Muscle of leg (tissue), 11 donors: ENCODE measurements around the gene PRKG1. TPM values are rescaled to one million over a fixed set of nuclear protein-coding genes. Genes with fewer than 3 reads are reported as not detected.

Experiments
- DNase-seq: peaks from one replicate; pipeline ENCODE4 v3.0.0; 2013
- H3K27ac ChIP-seq: one replicate; pipeline ENCODE4 v1.5.1; 2013; ENCODE audit warnings: mild to moderate bottlenecking, low read length, control low read depth
- H3K27me3 ChIP-seq: one replicate; pipeline ENCODE4 v1.6.1; 2013; ENCODE audit warnings: low read length; ENCODE audit not compliant: control insufficient read depth, insufficient read depth
- H3K36me3 ChIP-seq: one replicate; pipeline ENCODE4 v1.6.1; 2013; ENCODE audit warnings: low read length; ENCODE audit not compliant: control insufficient read depth, insufficient read depth
- H3K4me1 ChIP-seq: one replicate; pipeline ENCODE4 v1.6.1; 2013; ENCODE audit warnings: low read length; ENCODE audit not compliant: control insufficient read depth, insufficient read depth
- H3K4me3 ChIP-seq: one replicate; pipeline ENCODE4 v1.5.1; 2013; ENCODE audit warnings: low read length, control low read depth
- H3K9me3 ChIP-seq: replicated peaks from 2 replicates; pipeline ENCODE4 v1.6.1; 2013; ENCODE audit warnings: low read depth, low read length; ENCODE audit not compliant: control insufficient read depth
- WGBS: methylation state at CpG from one replicate; pipeline ENCODE4 v1.1.5; 2013; ENCODE audit warnings: missing lambda C conversion rate; ENCODE audit not compliant: insufficient coverage; 5-methylcytosine and 5-hydroxymethylcytosine counted together
- polyA plus RNA-seq, 8 donors: library from polyadenylated mRNA; unstranded; fragments of 120-200 nt; gene quantifications; one replicate each; pipeline versions ENCODE4 v1.2.1 to v1.2.3, GENCODE V29; 2013; ENCODE audit warnings: inconsistent platforms in 1 of 8, low replicate concordance in 1 of 8; ENCODE audit not compliant: insufficient read length in 8 of 8, insufficient read depth in 1 of 8
- total RNA-seq: library from RNA; stranded (reverse); fragments of 120-200 nt; gene quantifications from one replicate; pipeline ENCODE4 v1.2.4, GENCODE V29; 2013

Gene PRKG1
- total and polyA plus RNA-seq, 9 donors: 23.3 to 59.2 (median 50.3) TPM

DNA sequence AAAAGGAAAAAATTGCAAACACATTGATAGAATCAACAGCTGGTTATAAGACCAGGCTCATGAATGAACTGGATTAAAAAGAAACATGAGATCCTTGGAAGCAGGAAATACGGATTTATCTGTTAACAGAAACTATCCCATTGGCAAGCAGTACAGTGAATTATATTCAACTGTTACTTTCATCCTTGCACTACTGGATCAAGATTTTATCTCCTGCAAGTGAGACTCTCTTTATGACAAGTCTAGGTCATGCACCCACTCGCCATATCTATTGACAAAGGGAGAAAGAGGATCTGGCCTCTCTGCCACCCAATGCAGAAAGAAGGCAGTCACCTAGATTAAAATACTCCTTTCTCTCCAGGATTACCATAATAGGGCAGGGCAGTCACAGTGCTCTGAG, 583.7 kb downstream of the PRKG1 start:
- Histone ChIP-seq H3K27ac (peak overlapping the region; percentile 48), H3K9me3 (no peaks in the 10 kb centered on the region), H3K4me3 (no peak overlapping the region), H3K4me1 (peaks cover 3% of the 10 kb centered on the region), H3K36me3 (no peaks in the 10 kb centered on the region), H3K27me3 (no peaks in the 10 kb centered on the region)
- peak; percentile 79 for DNase-seq
- no CpG with 5 or more reads among the region's 2 CpGs for WGBS

DNA sequence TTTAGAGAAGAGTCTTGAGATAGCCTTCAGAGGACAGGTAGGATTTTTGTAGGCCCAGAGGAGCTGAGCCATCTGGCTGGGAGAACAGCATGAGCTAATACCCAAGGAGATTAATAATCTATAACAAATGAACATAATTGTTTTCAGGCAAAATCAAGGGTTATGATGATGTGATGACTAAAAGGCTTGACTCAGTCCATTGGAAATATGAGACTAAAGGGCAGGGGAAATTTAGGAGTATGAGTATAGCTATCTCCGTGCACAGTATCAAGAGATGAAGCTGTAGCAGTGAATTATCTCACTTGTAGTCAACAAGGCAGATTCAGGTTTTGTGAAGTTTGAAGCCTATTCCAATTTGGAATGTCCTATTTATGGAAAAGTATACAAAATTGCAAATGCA, 585.1 kb downstream of the PRKG1 start:
- 91% methylated on average over 1 of the region's 1 CpG for whole genome bisulfite sequencing
- no peak for DNase-seq
- H3K9me3 ChIP-seq: no peaks in the 10 kb centered on the region
- no peak overlapping the region for H3K4me3 ChIP-seq
- no peak overlapping the region for H3K27ac ChIP-seq
- H3K36me3 ChIP-seq: no peaks in the 10 kb centered on the region
- peaks cover 3% of the 10 kb centered on the region for H3K4me1 ChIP-seq
- H3K27me3 ChIP-seq: no peaks in the 10 kb centered on the region

DNA sequence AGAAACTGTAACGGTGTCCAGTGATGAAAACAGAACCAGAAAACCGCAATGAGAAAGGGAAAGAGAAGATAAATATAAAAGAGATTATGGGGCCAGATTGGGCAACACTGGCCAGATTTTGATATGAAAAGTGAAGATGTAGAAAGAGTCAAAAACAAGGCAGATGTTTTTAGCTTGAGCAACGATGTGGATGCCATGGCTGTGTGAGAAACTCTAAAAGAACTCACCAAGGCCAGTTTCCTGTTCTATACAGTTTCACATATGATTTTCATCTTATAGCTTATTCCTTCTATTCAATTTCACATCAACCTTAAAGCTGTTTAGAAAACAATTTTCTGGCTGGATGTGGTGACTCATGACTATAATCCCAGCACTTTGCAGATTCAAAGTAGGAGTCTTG, 588.8 kb downstream of the PRKG1 start:
- H3K4me3 ChIP-seq: no peak overlapping the region
- no peaks in the 10 kb centered on the region for H3K36me3 ChIP-seq
- 98% methylated on average over 3 of the region's 3 CpGs for whole genome bisulfite sequencing
- no peak overlapping the region for H3K27ac ChIP-seq
- H3K4me1 ChIP-seq: peaks cover 5% of the 10 kb centered on the region
- H3K27me3 ChIP-seq: no peaks in the 10 kb centered on the region
- no peaks in the 10 kb centered on the region for H3K9me3 ChIP-seq
- DNase-seq: no peak

DNA sequence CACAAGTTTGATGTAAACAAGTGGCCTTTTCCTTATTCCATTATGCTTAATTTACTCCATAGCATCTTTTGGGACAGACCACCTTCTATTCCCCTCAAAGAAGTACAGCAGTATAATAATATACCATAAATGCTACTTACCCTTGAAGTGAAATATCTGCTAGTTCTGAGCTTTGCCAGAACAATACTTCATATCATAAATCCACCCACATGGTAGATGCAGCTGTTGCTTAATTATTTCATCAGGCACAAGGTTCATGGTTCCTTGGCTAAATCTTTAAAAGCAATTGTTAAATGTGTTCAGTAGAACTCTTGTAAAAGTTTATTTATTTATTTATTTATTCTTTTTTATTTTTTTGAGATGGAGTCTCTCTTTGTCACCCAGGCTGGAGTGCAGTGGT, 592.2 kb downstream of the PRKG1 start:
- DNase-seq: peak; percentile 64
- H3K27me3 ChIP-seq: no peaks in the 10 kb centered on the region
- H3K27ac ChIP-seq: peak overlapping the region; percentile 38
- H3K4me3 ChIP-seq: no peak overlapping the region
- H3K36me3 ChIP-seq: no peaks in the 10 kb centered on the region
- H3K4me1 ChIP-seq: peaks cover 2% of the 10 kb centered on the region
- peaks cover 2% of the 10 kb centered on the region for H3K9me3 ChIP-seq

DNA sequence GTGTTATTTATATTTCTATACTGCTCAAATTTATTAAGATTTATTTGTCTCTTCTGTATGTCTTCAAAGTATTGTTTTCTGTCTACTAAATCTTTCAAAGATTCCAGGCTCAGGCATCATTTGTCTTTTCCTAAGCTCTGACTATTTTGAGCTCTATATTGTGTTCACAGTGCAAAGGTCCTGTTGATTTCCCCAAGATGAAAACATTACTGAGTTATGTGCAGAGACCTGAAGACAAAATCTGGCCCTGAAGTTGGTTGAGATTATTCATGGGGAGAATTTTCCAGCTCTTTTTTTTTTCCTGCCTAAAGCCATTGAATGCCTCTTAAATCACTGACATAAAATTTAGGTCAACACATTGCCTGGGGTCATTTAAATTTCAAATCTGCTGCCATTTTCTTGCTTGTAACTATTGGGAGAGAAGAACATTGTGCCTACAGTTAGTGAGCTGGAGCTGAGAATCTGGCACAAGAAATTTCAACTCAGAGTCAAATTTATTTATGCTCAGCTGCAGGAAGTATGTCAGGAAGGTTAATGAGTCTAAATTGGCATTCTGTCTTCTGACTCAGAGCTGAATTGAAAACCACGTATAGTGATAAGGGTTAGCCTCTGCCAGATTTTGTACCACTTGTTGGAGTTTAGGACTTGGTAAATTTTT, 593.5 kb downstream of the PRKG1 start:
- peak; percentile 29 for DNase-seq
- Histone ChIP-seq H3K27me3 (no peaks in the 10 kb centered on the region), H3K9me3 (peaks cover 2% of the 10 kb centered on the region), H3K4me1 (peaks cover 2% of the 10 kb centered on the region), H3K4me3 (no peak overlapping the region), H3K27ac (no peak overlapping the region), H3K36me3 (no peaks in the 10 kb centered on the region)
- no CpG with 5 or more reads among the region's 1 CpG for WGBS

DNA sequence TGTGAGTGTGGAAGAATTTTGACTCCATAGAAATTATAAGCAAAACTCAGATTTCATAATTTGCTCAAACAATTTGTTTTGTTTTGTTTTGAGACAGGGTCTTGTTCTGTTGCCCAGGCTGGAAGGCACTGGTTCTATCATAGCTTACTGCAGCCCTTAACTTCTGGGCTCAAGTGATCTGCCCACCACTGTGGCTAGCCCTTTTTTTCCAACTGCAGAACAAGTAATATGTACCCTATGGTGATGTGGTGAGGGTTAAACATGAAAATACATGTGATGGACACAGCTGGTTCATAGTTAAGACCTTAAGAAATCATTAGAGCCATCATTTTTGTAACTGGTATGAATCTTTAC, 594.0 kb downstream of the PRKG1 start:
- DNase-seq: no peak
- H3K4me3 ChIP-seq: no peak overlapping the region
- no peaks in the 10 kb centered on the region for H3K36me3 ChIP-seq
- H3K27ac ChIP-seq: no peak overlapping the region
- peaks cover 2% of the 10 kb centered on the region for H3K4me1 ChIP-seq
- peaks cover 2% of the 10 kb centered on the region for H3K9me3 ChIP-seq
- H3K27me3 ChIP-seq: no peaks in the 10 kb centered on the region

DNA sequence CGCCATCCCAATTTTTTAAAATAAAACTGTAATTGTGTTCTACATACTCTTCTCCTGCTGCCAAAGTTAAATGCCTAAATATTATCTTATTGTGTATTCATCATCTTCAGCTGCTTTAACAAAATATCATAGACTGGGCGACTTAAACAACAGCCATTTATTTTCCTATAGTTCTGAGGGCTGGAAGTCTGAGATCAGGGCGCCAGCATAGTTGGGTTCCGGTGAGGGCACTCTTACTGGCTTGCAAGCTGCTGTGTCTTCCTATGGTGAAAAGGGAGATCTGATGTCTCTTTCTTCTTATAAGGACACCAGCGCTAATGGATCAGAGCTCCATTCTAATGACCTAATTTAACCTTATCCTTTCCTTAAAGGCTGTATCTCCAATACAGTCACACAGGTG, 594.8 kb downstream of the PRKG1 start:
- DNase-seq: no peak
- no peak overlapping the region for H3K27ac ChIP-seq
- H3K4me1 ChIP-seq: peaks cover 2% of the 10 kb centered on the region
- no CpG with 5 or more reads among the region's 5 CpGs for WGBS
- H3K4me3 ChIP-seq: no peak overlapping the region
- H3K9me3 ChIP-seq: peaks cover 2% of the 10 kb centered on the region
- H3K27me3 ChIP-seq: no peaks in the 10 kb centered on the region
- H3K36me3 ChIP-seq: no peaks in the 10 kb centered on the region

DNA sequence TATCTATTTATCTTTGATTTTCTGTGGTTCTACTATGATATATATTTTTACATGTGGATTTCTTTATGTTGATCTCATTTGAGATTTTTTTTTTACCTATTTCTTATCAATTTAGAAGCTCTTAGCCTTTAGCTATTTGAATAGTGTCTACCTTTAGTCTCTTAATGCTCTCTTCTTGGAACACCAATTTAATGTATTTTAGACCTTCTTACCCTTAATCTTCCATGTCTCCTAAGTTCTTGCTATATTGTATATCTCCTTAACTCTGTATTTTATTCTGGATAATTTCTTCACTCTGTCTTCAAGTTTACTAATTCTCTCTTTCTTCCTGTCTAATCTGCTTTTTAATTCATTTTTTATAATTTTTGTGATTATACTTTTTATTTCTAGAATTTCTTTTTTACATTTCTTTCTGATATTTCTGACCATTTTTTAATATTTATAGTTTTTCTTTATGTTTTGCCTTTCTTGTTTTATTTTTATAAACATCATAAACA, 597.8 kb downstream of the PRKG1 start:
- no peak overlapping the region for H3K27ac ChIP-seq
- no peaks in the 10 kb centered on the region for H3K27me3 ChIP-seq

DNA sequence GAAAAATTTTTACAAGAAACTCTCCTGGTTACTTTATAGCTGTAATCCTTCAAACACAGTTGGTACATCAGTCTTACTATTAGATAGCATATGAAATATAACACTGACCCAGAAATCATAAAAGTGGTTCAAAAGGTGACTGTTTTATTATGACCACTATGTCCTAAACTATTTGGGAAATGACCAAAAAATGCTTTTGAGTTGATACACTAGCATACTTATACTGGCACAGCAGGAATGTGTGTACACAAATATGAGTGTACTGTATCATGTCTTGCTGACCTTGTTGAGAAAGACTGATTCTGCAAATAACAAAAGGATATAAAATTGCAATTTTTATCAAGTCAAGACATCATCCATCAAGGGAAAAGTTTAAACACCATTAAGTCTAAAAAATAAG, 600.8 kb downstream of the PRKG1 start:
- H3K9me3 ChIP-seq: peaks cover 2% of the 10 kb centered on the region
- H3K36me3 ChIP-seq: no peaks in the 10 kb centered on the region
- no peaks in the 10 kb centered on the region for H3K27me3 ChIP-seq
- DNase-seq: no peak
- no peak overlapping the region for H3K27ac ChIP-seq
- H3K4me3 ChIP-seq: no peak overlapping the region
- no peaks in the 10 kb centered on the region for H3K4me1 ChIP-seq

More for the DNA sequence above, 597.8 kb downstream of the PRKG1 start:
- no peaks in the 10 kb centered on the region for H3K36me3 ChIP-seq
- no peaks in the 10 kb centered on the region for H3K4me1 ChIP-seq
- no peak overlapping the region for H3K4me3 ChIP-seq
- H3K9me3 ChIP-seq: peaks cover 2% of the 10 kb centered on the region
- DNase-seq: no peak

DNA sequence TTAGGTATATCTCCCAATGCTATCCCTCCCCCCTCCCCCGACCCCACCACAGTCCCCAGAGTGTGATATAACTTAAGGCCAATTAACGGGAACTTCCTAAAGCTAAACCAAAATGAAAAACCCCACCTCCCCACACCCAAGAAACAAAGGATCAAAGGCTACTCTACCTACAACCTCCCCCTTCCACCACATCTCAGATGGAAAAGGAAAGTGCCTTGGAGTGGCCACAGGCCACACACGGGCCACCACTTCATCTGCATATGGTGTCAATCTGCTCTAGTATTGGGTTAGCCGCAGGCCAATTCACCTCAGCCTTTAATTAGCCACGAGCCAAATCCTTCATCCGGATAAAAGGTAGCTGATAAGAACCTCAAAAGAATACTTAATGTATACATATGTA, 605.6 kb downstream of the PRKG1 start:
- no peaks in the 10 kb centered on the region for H3K9me3 ChIP-seq
- no peak overlapping the region for H3K4me3 ChIP-seq
- H3K36me3 ChIP-seq: no peaks in the 10 kb centered on the region
- DNase-seq: no peak
- no peak overlapping the region for H3K27ac ChIP-seq
- no peaks in the 10 kb centered on the region for H3K27me3 ChIP-seq
- 50% methylated on average over 2 of the region's 6 CpGs for WGBS
- no peaks in the 10 kb centered on the region for H3K4me1 ChIP-seq

DNA sequence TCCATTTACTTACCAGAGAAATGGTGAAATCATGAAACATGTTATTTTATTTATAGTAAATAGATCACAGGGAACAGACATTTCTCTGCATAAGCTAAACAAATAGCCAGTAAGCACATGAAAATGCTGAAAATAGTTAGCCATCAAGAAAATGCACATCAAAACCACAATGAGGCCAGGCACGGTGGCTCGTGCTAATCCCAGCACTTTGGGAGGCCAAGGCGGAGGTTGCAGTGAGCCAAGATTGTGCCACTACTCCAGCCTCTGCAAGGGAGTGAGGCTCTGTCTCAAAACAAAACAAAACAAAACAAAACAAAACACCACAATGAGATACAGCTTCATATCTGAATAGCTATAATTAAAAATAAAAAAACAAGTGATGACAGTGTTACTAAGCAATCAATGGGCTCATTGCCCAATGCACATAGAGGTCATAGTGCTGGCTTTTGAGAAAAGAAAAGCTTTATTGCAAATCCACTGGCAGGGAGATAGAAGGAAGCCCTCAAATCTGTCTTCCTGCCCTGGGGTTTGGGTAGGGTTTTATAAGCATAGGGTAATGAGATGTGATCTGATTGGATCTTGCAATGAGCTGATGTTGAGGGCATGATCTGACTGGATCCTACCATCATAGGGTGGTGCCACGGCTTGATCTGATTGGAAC, 608.9 kb downstream of the PRKG1 start:
- Histone ChIP-seq H3K4me1 (no peaks in the 10 kb centered on the region), H3K27me3 (no peaks in the 10 kb centered on the region), H3K9me3 (no peaks in the 10 kb centered on the region), H3K36me3 (no peaks in the 10 kb centered on the region), H3K4me3 (no peak overlapping the region), H3K27ac (no peak overlapping the region)
- WGBS: 100% methylated on average over 1 of the region's 4 CpGs
- peak; percentile 22 for DNase-seq
